Uterus (tissue), 2 donors: ENCODE results near the gene TRIM50.

ENCODE experiments used
- CTCF ChIP-seq, 4 experiments: fragments of 200-600 bp in 2 of 4; fragments of 450-650 bp in 2 of 4; sonication (generic) in 2 of 4; IDR thresholded peaks; one replicate each; pipeline ENCODE4 v1.5.1; 2016 to 2019; ENCODE audit warnings: antibody characterized with exemption in 4 of 4, mild to moderate bottlenecking in 2 of 4, moderate library complexity in 1 of 4
- POLR2A ChIP-seq, 2 donors: fragments of 450-650 bp; IDR thresholded peaks; one replicate each; pipeline ENCODE4 v1.6.1; 2016; ENCODE audit warnings: antibody characterized with exemption in 2 of 2, mild to moderate bottlenecking in 1 of 2, moderate library complexity in 1 of 2

- no peak for TF ChIP-seq CTCF (IDR thresholded peaks at IDR 0.05)
- no peak for TF ChIP-seq POLR2A (IDR thresholded peaks at IDR 0.05)
These were observed 18.1 kb upstream of the TRIM50 start for GRCh38 chr7:73345951-73346350.
